Activated T-cell treated with anti-CD3 and anti-CD28 coated beads, Interleukin-2, amount 50 U/mL, for 72 hours (primary cell): ENCODE measurements around the gene BLNK. TPM values are rescaled to one million over a fixed set of nuclear protein-coding genes. Genes with fewer than 3 reads are reported as not detected.

Experiments
- ATAC-seq, 2 donors: fragments of 150-1000 bp; cut with Tn5 transposase; replicated peaks in 1 of 2; 2 replicates each; pipeline ENCODE4 v1.10.0; 2021; ENCODE audit warnings: moderate library complexity in 2 of 2, mild to moderate bottlenecking in 1 of 2
- DNase-seq, 2 donors: peaks; one replicate each; pipeline ENCODE4 v3.0.0; 2021 to 2022; ENCODE audit warnings: mixed read lengths in 1 of 2
- H3K27ac Mint-ChIP-seq: one replicate; pipeline ENCODE4 v1.8.0; 2022; ENCODE audit warnings: mild to moderate bottlenecking, moderate library complexity, mixed read lengths
- H3K27me3 Mint-ChIP-seq: one replicate; pipeline ENCODE4 v1.8.0; 2022; ENCODE audit warnings: low read depth, mixed read lengths
- H3K36me3 Mint-ChIP-seq, 2 donors: one replicate each; pipeline ENCODE4 v1.8.0; 2022; ENCODE audit warnings: mixed read lengths in 2 of 2, mild to moderate bottlenecking in 1 of 2; ENCODE audit not compliant: insufficient read depth in 2 of 2
- H3K4me1 Mint-ChIP-seq: one replicate; pipeline ENCODE4 v1.8.0; 2022; ENCODE audit warnings: low read depth, mixed read lengths
- H3K4me3 Mint-ChIP-seq, 2 donors: one replicate each; pipeline ENCODE4 v1.8.0; 2022; ENCODE audit warnings: mild to moderate bottlenecking in 2 of 2, mixed read lengths in 2 of 2, moderate library complexity in 2 of 2
- H3K9me3 Mint-ChIP-seq, 2 donors: one replicate each; pipeline ENCODE4 v1.8.0; 2022; ENCODE audit warnings: mixed read lengths in 2 of 2
- total RNA-seq, 2 donors: library from RNA; stranded (reverse); gene quantifications; one replicate each; pipeline ENCODE4 v1.2.3, GENCODE V29; 2022

The BLNK gene
- total RNA-seq, 2 donors from 2014 or later = 0.69 TPM; not detected in 1

DNA sequence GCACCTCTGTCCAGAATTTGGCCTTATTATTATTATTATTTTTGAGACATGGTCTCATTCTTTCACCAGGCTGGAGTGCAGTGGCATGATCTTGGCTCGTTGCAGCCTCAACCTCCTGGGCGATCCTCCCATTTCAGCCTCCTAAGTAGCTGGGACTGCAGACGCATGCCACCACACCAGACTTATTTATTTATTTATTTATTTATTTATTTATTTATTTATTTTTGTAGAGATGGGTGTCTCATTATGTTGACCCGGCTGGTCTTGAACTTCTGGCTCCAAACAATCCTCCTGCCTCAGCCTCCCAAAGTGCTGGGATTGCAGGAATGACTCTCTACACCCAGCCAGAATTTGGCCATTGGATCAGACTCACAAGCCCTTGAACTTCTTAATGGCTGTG, 6.4 kb downstream of the BLNK start:
- DNase-seq (no peak), ATAC-seq (no peak)
- Mint-ChIP-seq H3K4me1 (peaks cover 7% of the 10 kb centered on the region), H3K36me3 (no peaks in the 10 kb centered on the region), H3K27ac (no peak overlapping the region), H3K9me3 (no peaks in the 10 kb centered on the region), H3K27me3 (peaks cover 15% of the 10 kb centered on the region), H3K4me3 (no peak overlapping the region)

DNA sequence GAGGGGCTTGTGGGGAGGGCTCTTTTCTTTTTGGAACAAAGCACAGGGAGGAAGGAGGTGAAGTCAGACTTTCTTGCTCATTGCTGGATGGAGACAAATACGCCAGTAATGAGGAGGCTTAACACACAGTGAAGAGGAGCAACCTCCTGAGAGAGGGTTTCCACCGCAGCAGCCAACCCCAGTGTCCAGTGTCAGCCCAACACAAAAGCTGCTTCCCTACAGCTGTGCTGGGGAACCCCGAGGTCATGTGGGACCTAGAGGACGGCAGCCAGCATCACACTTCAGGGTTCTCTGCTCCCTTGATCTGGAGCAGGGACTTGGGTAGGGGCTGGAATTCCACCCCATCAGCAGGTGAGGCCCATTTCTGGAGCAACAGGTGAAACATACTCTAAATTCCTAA, 7.7 kb downstream of the BLNK start:
- peaks cover 7% of the 10 kb centered on the region for H3K27me3 Mint-ChIP-seq
- DNase-seq (no peak), ATAC-seq (no peak)
- H3K36me3 Mint-ChIP-seq = no peaks in the 10 kb centered on the region
- H3K4me1 Mint-ChIP-seq = peaks cover 7% of the 10 kb centered on the region
- no peak overlapping the region for H3K27ac Mint-ChIP-seq
- no peaks in the 10 kb centered on the region for H3K9me3 Mint-ChIP-seq
- no peak overlapping the region for H3K4me3 Mint-ChIP-seq

DNA sequence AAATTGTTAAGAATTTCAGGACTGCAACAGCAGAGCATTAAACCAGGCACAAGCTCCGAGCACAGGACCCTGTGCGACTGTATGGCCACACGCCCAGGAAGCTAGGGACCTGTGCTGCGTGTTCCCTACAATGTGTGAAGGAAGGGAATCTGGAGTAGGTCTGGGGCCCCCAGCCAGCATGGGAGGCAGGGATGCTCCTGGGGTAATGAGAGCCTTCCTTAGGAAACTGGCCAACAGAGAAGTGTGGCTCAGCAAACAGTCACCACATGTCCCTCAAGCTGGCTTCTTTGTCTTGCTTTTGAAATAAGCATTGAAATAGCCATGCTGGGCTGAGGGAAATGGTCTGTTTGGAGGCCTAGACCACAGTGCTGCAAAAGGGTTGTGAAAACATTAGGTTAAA, 8.2 kb downstream of the BLNK start:
- ATAC-seq (no peak), DNase-seq (no peak)
- Mint-ChIP-seq H3K36me3 (no peaks in the 10 kb centered on the region), H3K27me3 (peaks cover 7% of the 10 kb centered on the region), H3K27ac (no peak overlapping the region), H3K9me3 (no peaks in the 10 kb centered on the region), H3K4me1 (peaks cover 7% of the 10 kb centered on the region), H3K4me3 (no peak overlapping the region)

DNA sequence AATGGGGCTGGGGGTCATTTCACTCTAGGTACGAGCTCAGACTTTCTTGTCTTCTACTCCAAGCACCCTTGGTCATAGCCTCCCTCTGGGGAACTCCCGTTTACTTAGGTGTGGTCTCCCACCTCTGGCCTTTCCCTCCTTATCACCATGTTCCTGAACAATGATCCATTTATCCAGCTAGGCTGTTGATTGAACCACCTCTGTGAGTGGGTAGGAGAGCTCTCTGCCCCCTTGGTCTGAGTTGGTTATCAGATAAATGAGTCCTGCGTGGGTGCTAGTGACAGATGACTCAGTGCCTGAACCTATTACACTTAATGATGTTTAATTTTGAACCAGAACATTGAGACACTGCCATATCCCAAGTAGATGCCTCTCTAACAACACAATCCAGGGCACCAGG, 9.4 kb downstream of the BLNK start:
- ATAC-seq (no peak), DNase-seq (no peak)
- no peak overlapping the region for H3K27ac Mint-ChIP-seq
- no peaks in the 10 kb centered on the region for H3K36me3 Mint-ChIP-seq
- no peak overlapping the region for H3K4me3 Mint-ChIP-seq
- H3K27me3 Mint-ChIP-seq = peaks cover 7% of the 10 kb centered on the region
- no peaks in the 10 kb centered on the region for H3K9me3 Mint-ChIP-seq
- H3K4me1 Mint-ChIP-seq = peaks cover under 1% of the 10 kb centered on the region

DNA sequence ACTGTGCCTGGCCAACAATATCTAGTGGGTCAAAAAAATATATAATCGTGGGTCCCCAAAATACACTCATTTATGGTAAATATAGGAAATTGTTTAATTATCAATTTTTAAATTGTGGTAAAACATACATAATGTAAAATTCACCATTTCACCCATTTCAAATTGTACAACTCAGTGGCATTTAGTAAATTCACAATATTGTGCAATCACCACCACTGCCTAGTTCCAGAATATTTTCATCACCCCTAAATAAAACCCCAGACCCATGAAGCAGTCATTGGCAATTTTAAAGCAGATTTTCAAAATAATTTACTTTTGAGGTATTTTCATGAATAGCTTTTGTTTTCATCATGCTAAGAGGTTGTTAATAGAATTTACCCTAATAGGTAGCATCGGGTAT, 10.2 kb downstream of the BLNK start:
- Mint-ChIP-seq H3K36me3 (no peaks in the 10 kb centered on the region), H3K27ac (no peak overlapping the region), H3K4me1 (no peaks in the 10 kb centered on the region), H3K27me3 (peaks cover 6% of the 10 kb centered on the region), H3K4me3 (no peak overlapping the region), H3K9me3 (no peaks in the 10 kb centered on the region)
- DNase-seq (no peak), ATAC-seq (no peak)

DNA sequence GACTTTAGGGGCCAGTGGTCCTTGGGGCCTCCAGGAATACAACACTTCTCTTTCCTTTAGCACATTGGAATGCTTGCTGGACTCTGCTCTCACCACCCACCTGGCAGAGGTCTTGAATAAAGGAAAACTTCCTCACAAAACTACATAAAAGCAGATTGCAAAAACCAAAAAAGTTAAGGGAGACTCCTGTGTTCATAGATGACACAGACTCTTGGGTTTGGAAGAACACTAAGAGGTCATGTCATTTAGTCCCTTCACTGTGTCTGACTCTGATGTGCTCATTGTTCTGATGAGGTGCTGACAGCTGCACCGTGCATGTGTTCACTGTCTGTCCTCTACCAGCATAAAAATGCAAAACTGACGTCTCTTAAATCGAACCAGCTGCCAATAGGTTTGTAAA, 11.4 kb downstream of the BLNK start:
- H3K27me3 Mint-ChIP-seq = no peaks in the 10 kb centered on the region
- H3K4me1 Mint-ChIP-seq = no peaks in the 10 kb centered on the region
- no peak overlapping the region for H3K27ac Mint-ChIP-seq
- H3K4me3 Mint-ChIP-seq = no peak overlapping the region
- no peaks in the 10 kb centered on the region for H3K9me3 Mint-ChIP-seq
- DNase-seq (no peak), ATAC-seq (no peak)
- H3K36me3 Mint-ChIP-seq = no peaks in the 10 kb centered on the region

DNA sequence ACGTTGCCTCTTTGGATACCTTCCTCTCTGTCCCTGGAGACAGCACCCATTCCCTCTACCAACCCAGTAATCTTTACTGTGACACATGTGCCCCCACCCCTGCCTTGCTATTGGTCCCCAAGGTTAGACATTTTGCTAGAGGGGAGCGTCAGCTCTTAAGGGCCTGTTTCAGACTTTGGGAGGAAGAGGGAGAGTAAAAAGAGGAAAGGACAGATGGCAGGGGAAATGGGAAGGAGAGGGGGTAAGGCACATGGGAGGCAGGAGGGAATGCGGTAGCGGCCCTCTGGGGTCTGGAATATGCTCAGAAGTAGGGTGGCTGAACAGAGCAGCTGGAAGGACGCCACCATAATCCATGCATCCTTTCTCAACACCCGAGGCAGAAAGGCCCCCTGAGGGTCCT, 12.2 kb downstream of the BLNK start:
- no peak overlapping the region for H3K4me3 Mint-ChIP-seq
- no peaks in the 10 kb centered on the region for H3K27me3 Mint-ChIP-seq
- no peaks in the 10 kb centered on the region for H3K36me3 Mint-ChIP-seq
- H3K9me3 Mint-ChIP-seq = no peaks in the 10 kb centered on the region
- H3K4me1 Mint-ChIP-seq = no peaks in the 10 kb centered on the region
- ATAC-seq (no peak), DNase-seq (no peak)
- H3K27ac Mint-ChIP-seq = no peak overlapping the region

DNA sequence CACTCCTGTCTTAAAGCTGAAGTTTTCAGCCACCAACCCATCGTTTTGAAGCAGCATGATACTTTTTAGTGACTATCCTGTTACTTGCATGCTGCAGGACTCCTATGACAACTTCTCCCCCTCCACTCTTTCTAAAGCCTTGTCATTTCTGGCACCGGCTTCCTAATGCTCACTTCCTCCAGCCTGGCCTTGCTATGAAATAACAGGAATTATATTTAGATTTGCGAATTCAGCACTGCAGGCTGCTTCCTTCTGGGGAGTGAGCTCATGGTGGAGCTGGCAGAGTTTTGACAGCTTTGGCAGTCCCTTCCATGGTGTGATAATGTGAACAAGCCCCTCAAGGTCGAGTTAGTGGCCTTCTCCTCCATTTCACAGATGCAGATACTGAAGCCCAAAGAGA, 13.4 kb downstream of the BLNK start:
- no peak overlapping the region for H3K27ac Mint-ChIP-seq
- DNase-seq = no peak
- no peaks in the 10 kb centered on the region for H3K4me1 Mint-ChIP-seq
- H3K4me3 Mint-ChIP-seq = no peak overlapping the region
- no peaks in the 10 kb centered on the region for H3K9me3 Mint-ChIP-seq
- ATAC-seq = no peak
- H3K36me3 Mint-ChIP-seq = no peaks in the 10 kb centered on the region
- no peaks in the 10 kb centered on the region for H3K27me3 Mint-ChIP-seq

DNA sequence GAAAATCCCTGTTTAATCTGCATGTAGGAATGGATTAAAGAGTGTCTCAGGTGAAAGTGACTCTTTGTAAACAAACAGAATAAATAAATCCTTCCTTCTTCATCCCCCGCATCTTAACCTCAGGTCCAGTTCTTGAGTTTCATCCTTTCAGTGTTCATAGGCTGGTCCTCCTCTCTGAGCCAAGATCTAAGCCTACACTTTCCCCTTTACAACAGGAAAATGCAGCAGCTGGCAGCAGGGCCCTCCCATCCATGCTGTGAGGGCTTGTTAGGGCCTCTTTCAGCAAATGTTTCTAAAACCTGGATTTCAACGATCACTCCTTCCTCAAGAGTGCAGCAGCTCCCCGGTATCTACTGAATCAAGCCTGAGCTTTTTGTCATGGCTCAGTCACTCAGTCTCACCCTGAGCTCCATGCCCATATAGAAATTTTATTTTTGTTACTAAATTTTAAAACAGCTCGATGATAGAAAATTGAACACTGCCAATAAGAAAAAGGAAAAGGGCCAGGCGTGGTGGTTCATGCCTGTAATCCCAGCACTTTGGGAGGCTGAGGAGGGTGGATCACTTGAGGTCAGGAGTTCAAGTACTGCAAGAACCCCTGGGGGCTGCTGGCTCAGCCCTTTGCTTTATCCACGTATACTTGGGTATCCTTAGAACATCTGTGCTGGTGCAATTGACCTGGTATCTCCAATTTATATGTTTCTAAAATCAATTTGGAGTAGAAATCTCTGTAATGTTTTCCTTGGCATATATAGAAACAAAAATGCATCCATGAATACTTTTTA, 15.6 kb downstream of the BLNK start:
- Mint-ChIP-seq H3K9me3 (no peaks in the 10 kb centered on the region), H3K27ac (no peak overlapping the region), H3K27me3 (no peaks in the 10 kb centered on the region), H3K4me3 (no peak overlapping the region), H3K4me1 (no peaks in the 10 kb centered on the region), H3K36me3 (no peaks in the 10 kb centered on the region)
- no peak for DNase-seq
- ATAC-seq = no peak

DNA sequence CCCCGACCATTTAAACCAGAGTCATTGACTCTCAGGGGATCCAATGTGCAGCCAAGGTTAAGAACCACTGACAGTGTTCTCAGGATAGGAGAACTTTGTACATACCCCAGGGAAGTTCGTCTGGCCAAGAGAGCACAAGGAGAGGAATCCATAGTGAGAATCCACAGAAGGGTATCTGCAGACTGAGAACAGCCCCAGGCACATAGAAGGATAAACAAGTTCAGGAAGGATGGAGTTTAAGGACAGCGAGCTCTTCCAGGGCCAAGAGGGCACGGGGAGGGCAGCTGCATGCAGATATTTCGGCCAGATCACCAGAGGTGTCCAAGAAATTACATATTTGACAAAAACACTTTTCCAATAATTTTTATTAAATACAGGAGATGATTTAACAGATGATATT, 16.4 kb downstream of the BLNK start:
- Mint-ChIP-seq H3K4me3 (no peak overlapping the region), H3K27ac (no peak overlapping the region), H3K9me3 (no peaks in the 10 kb centered on the region), H3K4me1 (no peaks in the 10 kb centered on the region), H3K27me3 (no peaks in the 10 kb centered on the region), H3K36me3 (no peaks in the 10 kb centered on the region)
- DNase-seq = no peak
- ATAC-seq = no peak

DNA sequence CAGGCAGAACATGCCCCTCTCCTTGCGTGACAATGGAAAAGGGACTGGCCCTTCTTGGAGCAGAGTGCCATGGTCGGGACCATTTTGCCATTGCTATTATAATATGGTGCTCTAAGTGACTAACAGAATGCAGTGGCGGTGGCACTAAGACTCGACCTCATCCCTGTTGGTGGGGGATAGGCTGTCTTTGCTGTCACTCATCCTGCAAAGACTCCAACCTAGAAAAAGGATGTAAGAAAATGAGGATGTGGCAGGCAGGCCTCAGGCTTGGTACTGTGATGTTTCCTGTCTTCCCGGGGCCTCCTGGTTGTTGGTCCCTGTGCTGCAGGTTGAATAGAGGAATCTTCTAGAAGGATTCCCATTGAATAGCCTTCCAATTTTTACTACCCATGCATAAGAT, 18.6 kb downstream of the BLNK start:
- Mint-ChIP-seq H3K27ac (no peak overlapping the region), H3K4me1 (no peaks in the 10 kb centered on the region), H3K36me3 (no peaks in the 10 kb centered on the region), H3K27me3 (peaks cover 5% of the 10 kb centered on the region), H3K4me3 (no peak overlapping the region), H3K9me3 (no peaks in the 10 kb centered on the region)
- no peak for ATAC-seq
- no peak for DNase-seq

DNA sequence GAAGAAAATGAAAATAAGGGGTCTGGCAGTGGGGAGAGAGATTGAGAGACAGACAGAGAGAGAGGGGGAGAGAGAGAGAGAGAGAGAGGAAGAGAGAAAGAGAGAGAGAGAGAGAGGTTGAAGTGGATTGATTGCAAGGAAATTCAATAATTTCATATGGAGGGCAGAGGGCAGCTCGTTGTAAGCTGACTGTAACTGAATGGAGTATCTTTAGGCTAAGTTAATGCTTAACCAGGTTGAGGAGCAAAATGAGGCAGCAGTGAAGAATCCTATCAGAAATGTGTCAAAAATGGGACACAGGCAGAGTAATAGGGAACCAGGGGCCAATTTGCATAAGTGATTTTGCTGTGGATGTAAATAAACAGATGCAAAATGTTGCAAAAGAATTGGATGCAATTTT, 21.0 kb downstream of the BLNK start:
- Mint-ChIP-seq H3K27me3 (peaks cover 5% of the 10 kb centered on the region), H3K9me3 (no peaks in the 10 kb centered on the region), H3K27ac (no peak overlapping the region), H3K4me1 (no peaks in the 10 kb centered on the region), H3K36me3 (no peaks in the 10 kb centered on the region), H3K4me3 (no peak overlapping the region)
- no peak for ATAC-seq
- no peak for DNase-seq

DNA sequence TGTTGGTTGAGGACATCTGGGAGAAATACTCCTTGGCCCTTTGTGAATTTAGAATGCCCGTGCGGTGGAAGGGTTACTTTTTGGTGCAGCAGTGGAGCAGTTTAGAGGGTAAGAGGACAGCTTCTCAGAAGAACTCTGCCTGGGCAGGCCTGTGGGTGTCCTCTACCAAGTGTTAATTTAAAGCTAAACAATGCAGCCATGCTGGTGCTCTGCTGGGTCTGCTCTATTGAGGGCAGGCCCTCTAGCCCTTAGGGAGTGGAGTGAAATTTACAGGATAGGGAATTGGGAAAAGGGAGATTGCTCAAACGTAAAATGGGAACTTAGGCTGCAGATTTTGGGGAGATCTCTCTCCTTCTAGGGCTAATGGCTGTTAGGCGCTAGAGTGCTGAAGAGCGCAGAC, 22.1 kb downstream of the BLNK start:
- H3K36me3 Mint-ChIP-seq = no peaks in the 10 kb centered on the region
- H3K27ac Mint-ChIP-seq = no peak overlapping the region
- no peaks in the 10 kb centered on the region for H3K9me3 Mint-ChIP-seq
- no peak overlapping the region for H3K4me3 Mint-ChIP-seq
- peaks cover 5% of the 10 kb centered on the region for H3K27me3 Mint-ChIP-seq
- ATAC-seq (no peak), DNase-seq (no peak)
- no peaks in the 10 kb centered on the region for H3K4me1 Mint-ChIP-seq

DNA sequence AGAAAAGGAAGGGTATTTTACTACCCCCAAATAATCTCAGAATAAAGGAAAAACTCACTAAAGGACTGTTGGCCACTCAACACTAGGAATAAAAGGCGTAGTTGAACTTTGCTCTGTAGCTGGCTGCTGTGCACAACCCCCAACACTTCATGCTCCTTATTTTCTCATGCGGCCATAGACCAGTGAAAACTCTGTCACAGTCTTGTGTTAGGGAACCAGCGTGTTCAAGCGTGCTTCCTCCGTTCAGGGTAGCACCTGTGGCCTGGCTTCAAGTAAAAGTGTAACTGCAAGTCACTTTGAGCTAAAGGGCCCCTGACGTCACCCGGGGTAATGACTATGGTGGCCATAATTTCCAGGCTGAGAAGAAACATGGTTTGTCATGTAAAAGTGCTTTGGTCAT, 27.0 kb downstream of the BLNK start:
- Mint-ChIP-seq H3K4me3 (no peak overlapping the region), H3K4me1 (no peaks in the 10 kb centered on the region), H3K27me3 (peaks cover 3% of the 10 kb centered on the region), H3K27ac (no peak overlapping the region), H3K9me3 (no peaks in the 10 kb centered on the region), H3K36me3 (no peaks in the 10 kb centered on the region)
- no peak for DNase-seq
- ATAC-seq = no peak
